ENCODE results near the gene NHSL2.

NHSL2 gene

GRCh38 chrX:72114807-72115206, 204.2 kb downstream of the NHSL2 start:
- DNase-seq = no peak

- DNase-seq = no peak
Observed at GRCh38 chrX:72115380-72115779, 204.7 kb downstream of the NHSL2 start.

GRCh38 chrX:72117636-72118210, 207.1 kb downstream of the NHSL2 start:
- DNase-seq = no peak

GRCh38 chrX:72120837-72121236, 210.2 kb downstream of the NHSL2 start:
- DNase-seq = no peak

GRCh38 chrX:72121383-72121782, 210.7 kb downstream of the NHSL2 start:
- peak; percentile 68 for DNase-seq

GRCh38 chrX:72122621-72123337, 212.1 kb downstream of the NHSL2 start:
- no peak for DNase-seq

- peak; percentile 56 for DNase-seq
Observed at GRCh38 chrX:72123471-72124185, 213.0 kb downstream of the NHSL2 start.

- DNase-seq = no peak
Observed at GRCh38 chrX:72124540-72125201, 214.0 kb downstream of the NHSL2 start.

- DNase-seq = no peak
Observed at GRCh38 chrX:72125331-72126047, 214.8 kb downstream of the NHSL2 start.

- DNase-seq = no peak
Observed at GRCh38 chrX:72126048-72126415, 215.4 kb downstream of the NHSL2 start.

GRCh38 chrX:72126539-72127140, 216.0 kb downstream of the NHSL2 start:
- peak; percentile 78 for DNase-seq

- no peak for DNase-seq
Observed at GRCh38 chrX:72127332-72127731, 216.7 kb downstream of the NHSL2 start.

GRCh38 chrX:72128183-72128834, 217.7 kb downstream of the NHSL2 start:
- DNase-seq = no peak

GRCh38 chrX:72128881-72129280, 218.2 kb downstream of the NHSL2 start:
- DNase-seq = no peak

GRCh38 chrX:72129661-72130060, 219.0 kb downstream of the NHSL2 start:
- DNase-seq = no peak

- no peak for DNase-seq
Observed at GRCh38 chrX:72130156-72130761, 219.6 kb downstream of the NHSL2 start.

- DNase-seq = no peak
Observed at GRCh38 chrX:72130762-72131250, 220.2 kb downstream of the NHSL2 start.

GRCh38 chrX:72131317-72132294, 221.0 kb downstream of the NHSL2 start, which contains the start of gene RTL5:
Gene RTL5 (minus strand): TSS chrX:72131915.
- peak; percentile 67 for DNase-seq

GRCh38 chrX:72132456-72132855, 221.8 kb downstream of the NHSL2 start:
- no peak for DNase-seq
